Gastrocnemius medialis (tissue), 4 donors: ENCODE measurements around the gene ZNRF4.

ENCODE experiments used
- POLR2A ChIP-seq, 2 donors: fragments of 450-650 bp; IDR thresholded peaks; one replicate each; pipeline ENCODE4 v1.6.1; 2017; ENCODE audit warnings: antibody characterized with exemption in 2 of 2, mild to moderate bottlenecking in 2 of 2, moderate library complexity in 2 of 2
- TF ChIP-seq, protein P1 (sequence below), 5 experiments: fragments of 450-650 bp in 3 of 5; fragments of 200-600 bp in 2 of 5; sonication (generic) in 2 of 5; IDR thresholded peaks in 4 of 5; conservative IDR thresholded peaks in 1 of 5; 1 replicate in 4 of 5; 2 replicates in 1 of 5; pipeline ENCODE4 v1.5.1; 2016 to 2019; ENCODE audit warnings: antibody characterized with exemption in 5 of 5, mild to moderate bottlenecking in 3 of 5, moderate library complexity in 3 of 5

GRCh38 chr19:5484398-5485285 lies 29.4 kb downstream of the ZNRF4 start:
- no peak for TF ChIP-seq POLR2A (IDR thresholded peaks at IDR 0.05)
- TF ChIP-seq, protein P1, sequence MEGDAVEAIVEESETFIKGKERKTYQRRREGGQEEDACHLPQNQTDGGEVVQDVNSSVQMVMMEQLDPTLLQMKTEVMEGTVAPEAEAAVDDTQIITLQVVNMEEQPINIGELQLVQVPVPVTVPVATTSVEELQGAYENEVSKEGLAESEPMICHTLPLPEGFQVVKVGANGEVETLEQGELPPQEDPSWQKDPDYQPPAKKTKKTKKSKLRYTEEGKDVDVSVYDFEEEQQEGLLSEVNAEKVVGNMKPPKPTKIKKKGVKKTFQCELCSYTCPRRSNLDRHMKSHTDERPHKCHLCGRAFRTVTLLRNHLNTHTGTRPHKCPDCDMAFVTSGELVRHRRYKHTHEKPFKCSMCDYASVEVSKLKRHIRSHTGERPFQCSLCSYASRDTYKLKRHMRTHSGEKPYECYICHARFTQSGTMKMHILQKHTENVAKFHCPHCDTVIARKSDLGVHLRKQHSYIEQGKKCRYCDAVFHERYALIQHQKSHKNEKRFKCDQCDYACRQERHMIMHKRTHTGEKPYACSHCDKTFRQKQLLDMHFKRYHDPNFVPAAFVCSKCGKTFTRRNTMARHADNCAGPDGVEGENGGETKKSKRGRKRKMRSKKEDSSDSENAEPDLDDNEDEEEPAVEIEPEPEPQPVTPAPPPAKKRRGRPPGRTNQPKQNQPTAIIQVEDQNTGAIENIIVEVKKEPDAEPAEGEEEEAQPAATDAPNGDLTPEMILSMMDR (IDR thresholded peaks at IDR 0.05 in 4 of 5, conservative IDR thresholded peaks at IDR 0.05 in 1 of 5) = no peak
